ENCODE results near the gene ISG15.

The ISG15 gene

GRCh38 chr1:1041092-1041523 lies 27.8 kb downstream of the ISG15 start:
- no peak for DNase-seq (ENCODE audit: low read depth)
- H3K4me3 ChIP-seq (ENCODE audit: control insufficient read depth, low read depth, low read length) = no peak overlapping the region
- TF ChIP-seq CTCF (IDR thresholded peaks at IDR 0.05; ENCODE audit: control insufficient read depth, insufficient read depth, low read depth, low read length, missing control alignments) = no peak

- no peak for TF ChIP-seq CTCF (IDR thresholded peaks at IDR 0.05; ENCODE audit: control insufficient read depth, insufficient read depth, low read depth, low read length, missing control alignments)
- DNase-seq (ENCODE audit: low read depth) = no peak
- H3K4me3 ChIP-seq (ENCODE audit: control insufficient read depth, low read depth, low read length) = no peak overlapping the region
These were observed 28.6 kb downstream of the ISG15 start for GRCh38 chr1:1041873-1042272.

GRCh38 chr1:1042835-1043234 lies 29.5 kb downstream of the ISG15 start:
- TF ChIP-seq CTCF (IDR thresholded peaks at IDR 0.05; ENCODE audit: control insufficient read depth, insufficient read depth, low read depth, low read length, missing control alignments) = no peak
- DNase-seq (ENCODE audit: low read depth) = no peak
- no peak overlapping the region for H3K4me3 ChIP-seq (ENCODE audit: control insufficient read depth, low read depth, low read length)

- DNase-seq (ENCODE audit: low read depth) = no peak
- no peak for TF ChIP-seq CTCF (IDR thresholded peaks at IDR 0.05; ENCODE audit: control insufficient read depth, insufficient read depth, low read depth, low read length, missing control alignments)
- H3K4me3 ChIP-seq (ENCODE audit: control insufficient read depth, low read depth, low read length) = no peak overlapping the region
These were observed 30.1 kb downstream of the ISG15 start for GRCh38 chr1:1043411-1043810.

GRCh38 chr1:1043921-1044320 lies 30.6 kb downstream of the ISG15 start:
- DNase-seq (ENCODE audit: low read depth) = no peak
- TF ChIP-seq CTCF (IDR thresholded peaks at IDR 0.05; ENCODE audit: control insufficient read depth, insufficient read depth, low read depth, low read length, missing control alignments) = no peak
- no peak overlapping the region for H3K4me3 ChIP-seq (ENCODE audit: control insufficient read depth, low read depth, low read length)

GRCh38 chr1:1044455-1045078 lies 31.3 kb downstream of the ISG15 start:
- TF ChIP-seq CTCF (IDR thresholded peaks at IDR 0.05; ENCODE audit: control insufficient read depth, insufficient read depth, low read depth, low read length, missing control alignments) = no peak
- DNase-seq (ENCODE audit: low read depth) = no peak
- no peak overlapping the region for H3K4me3 ChIP-seq (ENCODE audit: control insufficient read depth, low read depth, low read length)

GRCh38 chr1:1045129-1045528 lies 31.8 kb downstream of the ISG15 start:
- no peak for TF ChIP-seq CTCF (IDR thresholded peaks at IDR 0.05; ENCODE audit: control insufficient read depth, insufficient read depth, low read depth, low read length, missing control alignments)
- H3K4me3 ChIP-seq (ENCODE audit: control insufficient read depth, low read depth, low read length) = no peak overlapping the region
- DNase-seq (ENCODE audit: low read depth) = no peak
